ENCODE data around the gene PXMP4. TPM values are rescaled to one million over a fixed set of nuclear protein-coding genes. Genes with fewer than 3 reads are reported as not detected.

The PXMP4 gene
- total RNA-seq, 1 donor from 2014 or later: 6.0 TPM

- Mint-ChIP-seq H3K4me3 (ENCODE audit: unreplicated experiment) (no peak overlapping the region), H3K27ac (ENCODE audit: unreplicated experiment) (no peak overlapping the region), H3K9me3 (ENCODE audit: unreplicated experiment) (no peaks in the 10 kb centered on the region), H3K4me1 (ENCODE audit: unreplicated experiment) (peaks cover 8% of the 10 kb centered on the region), H3K27me3 (ENCODE audit: unreplicated experiment) (peaks cover 7% of the 10 kb centered on the region), H3K36me3 (ENCODE audit: low read depth, unreplicated experiment) (peaks cover 8% of the 10 kb centered on the region)
- no peak for DNase-seq (ENCODE audit: low spot score)
- no peak for TF ChIP-seq CTCF (IDR thresholded peaks at IDR 0.05; ENCODE audit: unreplicated experiment)
Measured at GRCh38 chr20:33677991-33678702, 42.0 kb downstream of the PXMP4 start.

- Mint-ChIP-seq H3K9me3 (ENCODE audit: unreplicated experiment) (no peaks in the 10 kb centered on the region), H3K27me3 (ENCODE audit: unreplicated experiment) (peaks cover 14% of the 10 kb centered on the region), H3K27ac (ENCODE audit: unreplicated experiment) (no peak overlapping the region), H3K4me3 (ENCODE audit: unreplicated experiment) (no peak overlapping the region), H3K36me3 (ENCODE audit: low read depth, unreplicated experiment) (peaks cover 8% of the 10 kb centered on the region), H3K4me1 (ENCODE audit: unreplicated experiment) (peaks cover 13% of the 10 kb centered on the region)
- no peak for DNase-seq (ENCODE audit: low spot score)
- no peak for TF ChIP-seq CTCF (IDR thresholded peaks at IDR 0.05; ENCODE audit: unreplicated experiment)
Measured at GRCh38 chr20:33676652-33677645, 43.2 kb downstream of the PXMP4 start.

GRCh38 chr20:33676121-33676520 is 44.0 kb downstream of the PXMP4 start:
- H3K9me3 Mint-ChIP-seq (ENCODE audit: unreplicated experiment): no peaks in the 10 kb centered on the region
- H3K36me3 Mint-ChIP-seq (ENCODE audit: low read depth, unreplicated experiment): peaks cover 8% of the 10 kb centered on the region
- TF ChIP-seq CTCF (IDR thresholded peaks at IDR 0.05; ENCODE audit: unreplicated experiment): no peak
- no peak overlapping the region for H3K4me3 Mint-ChIP-seq (ENCODE audit: unreplicated experiment)
- no peak overlapping the region for H3K27ac Mint-ChIP-seq (ENCODE audit: unreplicated experiment)
- H3K27me3 Mint-ChIP-seq (ENCODE audit: unreplicated experiment): peaks cover 12% of the 10 kb centered on the region
- no peak for DNase-seq (ENCODE audit: low spot score)
- H3K4me1 Mint-ChIP-seq (ENCODE audit: unreplicated experiment): peaks cover 14% of the 10 kb centered on the region

- no peak for DNase-seq (ENCODE audit: low spot score)
- Mint-ChIP-seq H3K27me3 (ENCODE audit: unreplicated experiment) (peaks cover 12% of the 10 kb centered on the region), H3K36me3 (ENCODE audit: low read depth, unreplicated experiment) (peaks cover 8% of the 10 kb centered on the region), H3K9me3 (ENCODE audit: unreplicated experiment) (no peaks in the 10 kb centered on the region), H3K4me1 (ENCODE audit: unreplicated experiment) (peaks cover 14% of the 10 kb centered on the region), H3K4me3 (ENCODE audit: unreplicated experiment) (peak overlapping the region; percentile 93), H3K27ac (ENCODE audit: unreplicated experiment) (peak overlapping the region; percentile 64)
- TF ChIP-seq CTCF (IDR thresholded peaks at IDR 0.05; ENCODE audit: unreplicated experiment): no peak
Measured at GRCh38 chr20:33675136-33675959, 44.8 kb downstream of the PXMP4 start.
